Measurements from ENCODE around the gene ADAMTS6.
A peak's percentile ranks its signal among the peaks of the same experiment; 100 is the strongest.

The ADAMTS6 gene

GRCh38 chr5:65108786-65109743 is 372.7 kb downstream of the ADAMTS6 start:
- H3K4me3 ChIP-seq (ENCODE audit: low read length) = no peak overlapping the region
- no peak for TF ChIP-seq CTCF (IDR thresholded peaks at IDR 0.05; ENCODE audit: insufficient read depth, low read depth, low read length, missing control alignments)
- peak; percentile 47 for DNase-seq (ENCODE audit: low read depth)

DNA sequence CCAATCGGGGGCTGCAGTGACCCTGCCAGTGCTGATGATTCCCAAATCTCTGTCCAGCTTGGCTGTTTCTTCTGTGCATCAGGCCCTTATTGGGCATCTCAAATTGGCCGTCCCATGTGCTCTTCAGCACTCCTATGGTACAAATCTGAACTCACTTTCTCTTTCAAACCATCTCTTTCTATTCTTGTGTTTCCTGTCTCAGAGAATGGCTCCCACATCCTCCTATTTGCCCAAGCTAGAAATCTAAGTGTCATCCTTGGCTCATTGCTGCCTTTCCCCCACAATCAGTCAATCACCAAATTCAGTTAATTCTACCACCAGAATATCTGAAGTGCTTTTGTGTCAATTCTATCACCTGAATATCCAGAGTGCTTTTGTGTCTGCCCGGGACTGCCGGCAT is 376.4 kb downstream of the ADAMTS6 start:
- no peak for TF ChIP-seq CTCF (IDR thresholded peaks at IDR 0.05; ENCODE audit: insufficient read depth, low read depth, low read length, missing control alignments)
- no peak overlapping the region for H3K4me3 ChIP-seq (ENCODE audit: low read length)
- no peak for DNase-seq (ENCODE audit: low read depth)

- DNase-seq (ENCODE audit: low read depth) = no peak
- TF ChIP-seq CTCF (IDR thresholded peaks at IDR 0.05; ENCODE audit: insufficient read depth, low read depth, low read length, missing control alignments) = no peak
- no peak overlapping the region for H3K4me3 ChIP-seq (ENCODE audit: low read length)
Measured at GRCh38 chr5:65104831-65105230, 376.9 kb downstream of the ADAMTS6 start.

DNA sequence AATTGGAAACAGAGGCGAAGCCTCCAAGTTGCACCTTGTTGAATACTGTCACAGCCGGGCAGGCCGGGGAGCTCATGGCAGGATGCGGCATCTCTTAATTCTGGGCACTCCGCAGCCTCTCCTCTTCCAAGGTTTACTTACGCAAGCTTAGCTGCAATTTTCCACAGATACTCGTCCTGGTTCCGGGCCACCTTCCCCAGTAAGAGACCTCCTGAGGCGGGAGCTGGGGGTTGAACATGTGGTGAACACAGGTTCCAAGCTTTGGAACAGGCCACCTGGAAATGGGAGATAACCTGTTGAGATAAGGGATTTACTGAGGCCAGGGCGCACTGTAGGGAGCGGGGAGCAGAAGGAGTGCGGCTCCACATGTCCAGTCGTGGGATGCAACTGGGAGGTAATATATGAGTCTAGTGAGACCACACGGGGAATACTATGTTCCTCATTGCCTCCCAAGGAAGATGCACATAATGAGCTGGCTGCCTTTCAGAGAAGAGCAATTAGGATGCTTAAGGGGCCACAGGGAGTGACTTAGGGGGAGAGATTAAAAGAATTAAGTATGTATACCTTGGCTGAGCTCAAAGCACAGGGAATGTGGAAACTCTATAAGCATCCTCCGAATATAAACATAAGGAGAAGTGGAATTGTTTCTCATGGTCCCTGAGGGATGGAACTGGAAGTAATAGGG is 377.8 kb downstream of the ADAMTS6 start:
- peak overlapping the region; percentile 56 for H3K4me3 ChIP-seq (ENCODE audit: low read length)
- TF ChIP-seq CTCF (IDR thresholded peaks at IDR 0.05; ENCODE audit: insufficient read depth, low read depth, low read length, missing control alignments) = no peak

GRCh38 chr5:65102976-65103711 is 378.6 kb downstream of the ADAMTS6 start:
- peak; percentile 46 for DNase-seq (ENCODE audit: low read depth)
- TF ChIP-seq CTCF (IDR thresholded peaks at IDR 0.05; ENCODE audit: insufficient read depth, low read depth, low read length, missing control alignments) = no peak
- H3K4me3 ChIP-seq (ENCODE audit: low read length) = peak overlapping the region; percentile 56

More for the DNA sequence above, 377.8 kb downstream of the ADAMTS6 start:
- no peak for DNase-seq (ENCODE audit: low read depth)

DNA sequence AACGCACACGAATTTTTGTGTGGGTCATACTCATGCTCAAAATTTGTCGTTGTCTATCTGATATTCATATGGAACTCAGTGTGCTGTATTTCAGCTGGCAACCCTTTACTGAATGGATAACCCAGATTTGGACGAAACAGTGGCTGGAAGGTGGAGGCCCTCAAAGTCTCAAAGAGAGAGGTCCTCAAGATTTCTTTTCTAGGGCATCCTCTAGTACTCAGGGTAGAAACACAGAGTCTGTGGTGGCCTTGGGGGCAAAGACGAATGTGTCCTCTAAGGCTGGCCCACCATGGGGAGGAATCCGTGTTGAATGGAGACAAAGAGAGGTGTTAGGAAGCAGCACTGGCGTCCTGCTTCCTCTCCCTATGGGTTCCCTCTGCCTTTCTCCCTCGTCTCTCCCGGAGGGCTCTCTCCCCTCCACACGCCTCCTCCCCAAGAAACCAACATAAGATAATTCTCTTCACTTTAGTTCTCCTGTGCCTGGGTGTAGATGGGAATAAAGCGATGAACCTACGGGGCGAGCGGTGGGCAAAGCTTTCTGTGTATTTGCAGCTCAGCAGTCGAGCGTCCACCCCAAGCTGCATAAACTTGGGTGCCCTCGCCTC is 379.2 kb downstream of the ADAMTS6 start:
- no peak for DNase-seq (ENCODE audit: low read depth)
- H3K4me3 ChIP-seq (ENCODE audit: low read length) = peak overlapping the region; percentile 56
- no peak for TF ChIP-seq CTCF (IDR thresholded peaks at IDR 0.05; ENCODE audit: insufficient read depth, low read depth, low read length, missing control alignments)

Measured in epithelial cell of esophagus (primary cell).